GM12872 (cell line): Measurements from ENCODE around the gene KLHDC7B.

ENCODE experiments used
- CTCF ChIP-seq: IDR thresholded peaks from 3 replicates; pipeline ENCODE4 v1.5.1; 2011; ENCODE audit warnings: low read depth, mild to moderate bottlenecking, low read length, moderate library complexity; ENCODE audit not compliant: insufficient read depth

KLHDC7B gene

GRCh38 chr22:50532824-50533796 is 12.6 kb upstream of the KLHDC7B start:
- no peak for TF ChIP-seq CTCF

- TF ChIP-seq CTCF, result no peak
Measured at GRCh38 chr22:50535113-50535512, 10.6 kb upstream of the KLHDC7B start.

GRCh38 chr22:50536226-50536625 is 9.5 kb upstream of the KLHDC7B start:
- TF ChIP-seq CTCF, result no peak

- no peak for TF ChIP-seq CTCF
Measured at GRCh38 chr22:50537765-50538164, 7.9 kb upstream of the KLHDC7B start.

GRCh38 chr22:50540381-50540780 is 5.3 kb upstream of the KLHDC7B start:
- TF ChIP-seq CTCF, result no peak

- TF ChIP-seq CTCF, result peak; percentile 40; the same call in 2 of the 3 replicates
Measured at GRCh38 chr22:50542416-50542927, 3.2 kb upstream of the KLHDC7B start.

- peak; percentile 72 for TF ChIP-seq CTCF
Measured at GRCh38 chr22:50544078-50544745, 1.5 kb upstream of the KLHDC7B start.
